Muscle layer of duodenum (tissue), 2 donors: Measurements from ENCODE around the gene CTNNBIP1.

Source experiments
- H3K27ac ChIP-seq: one replicate; pipeline ENCODE4 v1.7.0; 2013; ENCODE audit warnings: mild to moderate bottlenecking, low read length
- H3K27me3 ChIP-seq: one replicate; pipeline ENCODE4 v1.7.0; 2013; ENCODE audit warnings: low read depth, mild to moderate bottlenecking, control low read depth, low read length
- H3K36me3 ChIP-seq, 2 donors: one replicate each; pipeline ENCODE4 v1.7.0; 2013; ENCODE audit warnings: low read length in 2 of 2, control low read depth in 1 of 2, mild to moderate bottlenecking in 1 of 2; ENCODE audit not compliant: insufficient read depth in 2 of 2, control insufficient read depth in 1 of 2
- H3K4me1 ChIP-seq, 2 donors: one replicate each; pipeline ENCODE4 v1.7.0; 2013; ENCODE audit warnings: low read length in 2 of 2, mild to moderate bottlenecking in 2 of 2, control low read depth in 1 of 2, moderate library complexity in 1 of 2; ENCODE audit not compliant: insufficient read depth in 2 of 2, control insufficient read depth in 1 of 2
- H3K4me3 ChIP-seq, 2 donors: one replicate each; pipeline ENCODE4 v1.7.0; 2013; ENCODE audit warnings: low read length in 2 of 2, low read depth in 1 of 2, mild to moderate bottlenecking in 1 of 2
- H3K9me3 ChIP-seq, 2 donors: one replicate each; pipeline ENCODE4 v1.7.0; 2013; ENCODE audit warnings: low read length in 2 of 2, control low read depth in 1 of 2, mild to moderate bottlenecking in 1 of 2; ENCODE audit not compliant: control insufficient read depth in 1 of 2
- donor health status: healthy.

Gene CTNNBIP1

GRCh38 chr1:9886092-9886742 is 23.9 kb downstream of the CTNNBIP1 start:
- peaks cover 12 to 15% of the 10 kb centered on the region in 2 donors for H3K4me1 ChIP-seq
- H3K27ac ChIP-seq: no peak overlapping the region
- H3K9me3 ChIP-seq: no peaks in the 10 kb centered on the region
- H3K36me3 ChIP-seq: peaks cover 0 to 5% of the 10 kb centered on the region in 2 donors
- H3K27me3 ChIP-seq: no peaks in the 10 kb centered on the region
- H3K4me3 ChIP-seq: no peak overlapping the region

- Histone ChIP-seq H3K4me1 (peaks cover under 1 to 1% of the 10 kb centered on the region in 2 donors), H3K27me3 (no peaks in the 10 kb centered on the region), H3K36me3 (peaks cover 0 to 5% of the 10 kb centered on the region in 2 donors), H3K27ac (no peak overlapping the region), H3K9me3 (no peaks in the 10 kb centered on the region), H3K4me3 (no peak overlapping the region)
These were observed 25.3 kb downstream of the CTNNBIP1 start for GRCh38 chr1:9884805-9885204.

DNA sequence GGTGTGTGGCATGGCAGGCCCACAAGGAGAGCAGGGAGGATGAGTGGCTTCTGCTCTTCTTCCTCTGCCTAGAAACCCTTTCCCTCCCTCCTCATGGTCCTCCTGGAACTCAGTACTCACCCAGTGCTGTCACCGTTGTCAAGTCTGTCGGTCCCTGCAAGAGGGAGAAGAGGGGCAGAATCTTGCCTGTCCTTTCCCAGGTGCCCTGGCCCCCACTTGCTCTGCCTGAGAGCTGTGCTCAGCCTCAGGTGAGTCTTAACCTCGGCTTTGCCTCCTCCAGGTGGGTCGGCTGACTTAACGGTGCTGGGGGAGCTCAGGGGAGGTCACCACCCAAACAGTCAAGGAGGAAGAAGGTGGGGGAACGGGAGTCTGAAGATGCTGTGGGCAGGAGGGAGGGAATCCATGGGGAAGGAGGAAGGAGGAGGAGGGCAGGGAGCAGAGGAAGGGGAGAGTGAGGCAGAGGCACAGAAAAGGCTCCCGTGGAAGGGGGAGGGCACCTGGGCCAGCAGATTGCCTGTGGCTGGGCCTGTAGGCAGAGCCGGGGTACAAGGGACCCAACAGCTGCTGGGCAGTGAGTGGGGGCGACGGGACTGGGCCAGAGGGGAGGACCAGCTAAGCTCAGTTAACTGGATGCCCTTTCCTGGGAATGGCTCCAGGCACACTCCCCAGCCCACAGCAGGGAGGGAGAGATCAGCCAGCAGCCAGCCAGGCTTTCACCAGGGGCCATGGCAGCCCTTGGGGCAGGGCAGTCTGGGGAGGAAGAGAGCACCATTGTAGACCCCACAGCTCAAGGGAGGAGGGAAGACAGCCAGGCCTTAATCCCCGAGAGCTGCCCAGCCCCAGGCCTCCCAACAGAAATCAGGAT is 26.3 kb downstream of the CTNNBIP1 start:
- Histone ChIP-seq H3K27ac (no peak overlapping the region), H3K4me3 (no peak overlapping the region), H3K4me1 (no peaks in the 10 kb centered on the region), H3K9me3 (no peaks in the 10 kb centered on the region), H3K36me3 (peaks cover 0 to 5% of the 10 kb centered on the region in 2 donors), H3K27me3 (no peaks in the 10 kb centered on the region)

DNA sequence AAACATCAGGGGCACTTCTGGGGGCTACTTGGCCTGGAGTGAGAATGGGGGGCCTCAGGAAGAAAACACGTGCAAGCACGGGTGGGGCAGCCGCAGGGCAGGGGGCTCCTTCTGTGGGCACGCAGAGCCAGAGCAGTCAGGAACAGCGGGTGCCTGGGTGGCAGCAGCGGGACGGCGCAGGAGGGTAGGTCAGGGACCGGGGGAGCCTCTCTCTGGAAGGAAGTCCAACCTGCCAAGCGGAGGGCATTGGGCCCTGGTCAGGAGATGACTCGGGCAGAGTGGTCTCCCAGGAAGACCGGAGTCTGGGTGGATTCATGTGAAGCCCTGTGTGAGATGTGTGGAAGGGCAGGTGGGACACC is 27.1 kb downstream of the CTNNBIP1 start:
- Histone ChIP-seq H3K4me1 (no peaks in the 10 kb centered on the region), H3K4me3 (no peak overlapping the region), H3K27me3 (no peaks in the 10 kb centered on the region), H3K9me3 (no peaks in the 10 kb centered on the region), H3K36me3 (peaks cover 0 to 5% of the 10 kb centered on the region in 2 donors), H3K27ac (no peak overlapping the region)

GRCh38 chr1:9882296-9882944 is 27.6 kb downstream of the CTNNBIP1 start:
- Histone ChIP-seq H3K27me3 (no peaks in the 10 kb centered on the region), H3K4me1 (no peaks in the 10 kb centered on the region), H3K36me3 (peaks cover 0 to 5% of the 10 kb centered on the region in 2 donors), H3K4me3 (no peak overlapping the region), H3K27ac (no peak overlapping the region), H3K9me3 (no peaks in the 10 kb centered on the region)

GRCh38 chr1:9881838-9882249 is 28.2 kb downstream of the CTNNBIP1 start:
- Histone ChIP-seq H3K27me3 (no peaks in the 10 kb centered on the region), H3K36me3 (peaks cover 0 to 5% of the 10 kb centered on the region in 2 donors), H3K9me3 (no peaks in the 10 kb centered on the region), H3K4me1 (no peaks in the 10 kb centered on the region), H3K27ac (no peak overlapping the region), H3K4me3 (no peak overlapping the region)

DNA sequence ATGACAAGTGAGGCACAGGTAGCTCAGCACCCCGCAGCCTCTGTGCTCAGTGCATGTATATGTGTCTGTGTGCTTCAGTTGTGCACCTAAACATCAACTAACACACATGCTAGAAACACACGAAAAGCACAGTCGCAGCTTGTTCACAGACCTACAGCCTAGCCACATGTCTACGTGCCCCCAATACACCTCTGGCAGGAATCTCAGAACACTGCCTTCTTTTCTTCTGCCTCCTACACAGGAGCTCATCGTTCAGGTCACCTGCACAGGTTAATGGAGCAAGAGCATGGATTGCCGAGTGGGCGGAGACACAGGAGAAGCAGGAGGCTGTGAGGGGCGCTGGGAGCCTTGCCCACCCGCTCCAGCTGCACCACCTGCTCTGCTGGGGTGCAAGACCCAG is 31.7 kb downstream of the CTNNBIP1 start:
- no peaks in the 10 kb centered on the region for H3K27me3 ChIP-seq
- no peak overlapping the region for H3K27ac ChIP-seq
- peaks cover 0 to 16% of the 10 kb centered on the region in 2 donors for H3K4me1 ChIP-seq
- H3K36me3 ChIP-seq: peaks cover 0 to 2% of the 10 kb centered on the region in 2 donors
- H3K4me3 ChIP-seq: no peak overlapping the region
- H3K9me3 ChIP-seq: no peaks in the 10 kb centered on the region

DNA sequence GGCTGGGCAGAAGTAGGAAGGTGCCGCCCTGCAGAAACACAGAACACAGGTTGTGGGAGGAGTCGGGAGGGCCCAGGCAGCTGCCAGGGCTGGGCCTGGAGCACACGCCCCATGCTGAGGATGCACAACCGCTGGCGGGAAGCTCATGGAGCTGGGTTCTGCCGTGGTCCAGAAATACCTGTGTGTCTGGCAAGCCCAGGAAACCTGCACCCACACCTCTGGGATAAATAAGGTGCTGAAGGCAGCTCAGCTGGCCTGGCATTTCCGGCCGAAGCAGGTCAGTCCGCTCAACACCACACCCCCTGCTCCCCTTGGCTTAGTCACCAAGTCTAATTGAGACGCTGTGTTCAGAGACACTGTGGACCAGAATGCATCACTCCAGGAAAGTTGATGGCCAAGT is 32.1 kb downstream of the CTNNBIP1 start:
- no peaks in the 10 kb centered on the region for H3K36me3 ChIP-seq
- H3K27me3 ChIP-seq: no peaks in the 10 kb centered on the region
- no peaks in the 10 kb centered on the region for H3K9me3 ChIP-seq
- H3K4me1 ChIP-seq: peaks cover 0 to 16% of the 10 kb centered on the region in 2 donors
- H3K27ac ChIP-seq: no peak overlapping the region
- no peak overlapping the region for H3K4me3 ChIP-seq

DNA sequence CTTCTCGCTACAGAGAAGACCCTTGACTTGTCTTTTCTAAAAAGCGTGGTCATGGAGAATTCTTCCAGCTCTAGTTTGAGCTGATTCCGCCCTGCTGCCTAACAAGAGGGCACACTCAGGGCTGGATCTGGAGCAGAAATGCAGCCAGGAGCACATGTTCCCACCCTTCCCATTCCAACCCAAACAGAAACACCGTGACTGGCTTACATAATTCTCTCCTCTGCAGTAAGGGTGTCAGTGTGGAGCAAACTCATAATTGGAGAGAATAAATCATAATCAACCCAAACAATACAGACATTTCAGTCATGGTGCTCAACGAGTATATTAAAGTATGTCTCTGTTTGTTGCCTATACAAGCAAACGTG is 34.5 kb downstream of the CTNNBIP1 start:
- Histone ChIP-seq H3K27me3 (no peaks in the 10 kb centered on the region), H3K27ac (no peak overlapping the region), H3K9me3 (no peaks in the 10 kb centered on the region), H3K4me3 (peak overlapping the region in 1 of 2 donors; percentile 48), H3K4me1 (peaks cover 0 to 16% of the 10 kb centered on the region in 2 donors), H3K36me3 (peaks cover 0 to 10% of the 10 kb centered on the region in 2 donors)

DNA sequence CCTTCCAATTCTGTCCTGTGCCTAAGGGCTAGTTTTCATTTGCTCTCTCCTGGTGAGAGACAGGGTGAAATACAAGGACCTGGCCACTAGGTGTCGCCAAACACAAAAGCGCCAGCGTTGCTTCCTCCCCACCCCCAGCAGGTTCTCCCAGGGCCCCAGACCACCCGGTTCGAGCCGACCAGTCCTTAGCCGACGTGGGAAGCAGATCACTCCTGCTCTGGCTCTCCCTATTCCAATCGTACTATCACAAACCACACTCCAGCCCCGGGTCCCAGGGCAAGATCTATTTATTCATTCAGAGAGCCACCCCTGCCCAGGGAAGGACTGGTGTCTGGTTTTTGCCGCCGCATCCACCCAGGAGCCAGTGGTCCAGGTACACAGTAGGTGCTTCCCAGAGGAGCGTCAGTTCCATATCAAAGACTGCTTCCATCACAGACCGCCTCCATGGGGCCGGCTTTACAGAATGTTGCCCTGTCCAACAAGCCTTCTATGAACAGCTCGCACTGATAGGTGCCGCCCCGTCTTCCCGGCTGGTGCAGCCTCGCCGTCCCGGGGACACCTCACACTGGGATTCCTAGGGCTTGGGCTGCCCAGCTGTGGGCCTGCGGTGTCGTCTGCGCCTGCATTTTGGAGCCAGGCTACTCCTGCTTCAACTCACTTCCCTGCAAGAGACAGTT is 35.0 kb downstream of the CTNNBIP1 start:
- Histone ChIP-seq H3K4me3 (peak overlapping the region in 1 of 2 donors; percentile 48), H3K4me1 (peaks cover 0 to 16% of the 10 kb centered on the region in 2 donors), H3K27me3 (no peaks in the 10 kb centered on the region), H3K36me3 (peaks cover 0 to 15% of the 10 kb centered on the region in 2 donors), H3K9me3 (no peaks in the 10 kb centered on the region), H3K27ac (peak overlapping the region; percentile 54)

DNA sequence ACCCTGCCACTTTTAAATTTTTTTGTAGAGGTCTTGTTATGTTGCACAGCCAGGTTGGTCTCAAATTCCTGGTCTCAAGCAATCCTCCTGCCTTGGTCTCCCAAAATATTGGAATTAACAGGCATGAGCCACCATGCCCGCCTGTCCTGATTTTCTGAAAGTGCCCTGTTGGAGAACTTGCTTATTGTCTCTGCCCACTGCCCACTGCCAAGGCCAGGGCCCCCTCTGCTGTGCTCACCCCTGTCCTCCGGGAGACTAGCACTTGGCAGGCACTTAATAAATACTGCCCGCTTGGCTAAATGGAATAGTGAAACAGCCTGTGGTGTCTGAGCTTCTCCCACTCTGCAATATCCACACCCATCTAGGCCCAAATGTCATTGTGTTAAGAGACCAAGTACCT is 35.7 kb downstream of the CTNNBIP1 start:
- Histone ChIP-seq H3K4me1 (peaks cover 0 to 16% of the 10 kb centered on the region in 2 donors), H3K27ac (peak overlapping the region; percentile 54), H3K36me3 (peaks cover 0 to 21% of the 10 kb centered on the region in 2 donors), H3K27me3 (no peaks in the 10 kb centered on the region), H3K4me3 (no peak overlapping the region), H3K9me3 (no peaks in the 10 kb centered on the region)
